Activated effector memory CD4-positive, alpha-beta T cell treated with Interleukin-2 at 50 U/mL for 16 hours (primary cell): ENCODE data around the gene GRM7.

Experiments used
- DNase-seq: peaks from one replicate; pipeline ENCODE4 v3.0.0-alpha.2; 2020

The GRM7 gene

DNA sequence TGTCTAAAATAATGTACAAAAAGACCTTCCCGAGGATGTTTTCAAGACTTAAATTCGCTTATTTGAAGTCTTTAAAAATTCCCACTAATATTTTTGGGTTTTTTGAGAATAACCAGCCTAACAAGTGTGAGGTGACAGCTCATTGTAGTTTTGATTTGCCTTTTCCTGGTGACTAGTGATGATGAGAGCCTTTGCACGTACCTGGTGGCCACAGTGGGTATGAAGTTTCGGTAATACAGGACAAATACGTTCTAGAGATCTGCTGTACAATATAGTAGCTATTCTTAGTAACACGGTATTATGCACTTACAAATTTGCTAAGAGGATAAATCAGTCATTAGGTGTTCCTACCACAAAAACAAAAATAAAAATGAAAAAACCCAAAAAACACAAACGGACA, 124.9 kb downstream of the GRM7 start:
- DNase-seq = no peak

- DNase-seq = no peak
Measured at GRCh38 chr3:6989608-6990291, 128.8 kb downstream of the GRM7 start.

DNA sequence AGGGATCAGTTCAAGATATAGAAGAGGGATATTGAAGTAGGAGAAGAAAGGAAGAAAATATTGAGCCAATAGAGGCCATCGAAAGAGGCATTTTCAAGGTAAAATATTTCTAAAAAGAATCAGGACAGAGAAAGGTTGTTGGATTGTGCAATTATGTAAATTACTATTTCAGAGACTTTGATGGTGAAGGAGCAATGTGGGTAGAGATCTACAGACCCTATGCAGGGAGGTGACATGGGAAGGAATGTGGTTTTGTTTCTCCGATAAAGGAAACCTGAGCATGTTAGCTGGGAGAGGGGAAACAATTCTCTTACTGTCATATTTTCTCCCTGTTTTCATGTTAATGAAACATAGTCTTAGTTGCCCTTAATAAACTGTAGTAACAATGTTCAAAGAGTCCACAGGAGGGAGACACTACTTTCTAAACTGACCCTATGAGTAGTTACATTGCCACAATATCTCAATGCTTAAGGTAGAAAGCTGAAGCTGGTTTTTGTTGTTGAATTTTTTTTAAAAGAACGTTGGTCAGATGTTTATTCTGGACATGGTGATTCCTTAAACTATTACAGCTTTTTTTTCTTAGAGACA, 133.3 kb downstream of the GRM7 start:
- DNase-seq = no peak

DNA sequence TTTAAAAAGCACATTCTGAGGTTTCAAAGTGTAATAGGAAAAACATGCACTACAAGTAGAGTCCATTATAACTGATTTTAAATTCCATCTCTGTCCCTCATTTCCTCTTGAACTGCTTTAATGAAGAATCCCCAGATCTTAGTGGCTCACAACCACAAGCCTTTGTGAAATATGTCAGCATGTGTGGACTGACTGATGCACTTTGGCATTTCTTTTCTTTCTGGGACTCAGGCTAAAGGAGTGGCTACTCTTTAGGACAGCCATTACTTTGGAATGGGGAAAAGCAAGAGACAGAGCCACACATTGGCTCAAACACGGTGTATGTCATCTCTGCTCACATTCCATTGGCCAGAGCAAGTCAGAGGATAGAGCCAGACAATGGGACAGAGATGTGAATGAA, 139.6 kb downstream of the GRM7 start:
- no peak for DNase-seq

DNA sequence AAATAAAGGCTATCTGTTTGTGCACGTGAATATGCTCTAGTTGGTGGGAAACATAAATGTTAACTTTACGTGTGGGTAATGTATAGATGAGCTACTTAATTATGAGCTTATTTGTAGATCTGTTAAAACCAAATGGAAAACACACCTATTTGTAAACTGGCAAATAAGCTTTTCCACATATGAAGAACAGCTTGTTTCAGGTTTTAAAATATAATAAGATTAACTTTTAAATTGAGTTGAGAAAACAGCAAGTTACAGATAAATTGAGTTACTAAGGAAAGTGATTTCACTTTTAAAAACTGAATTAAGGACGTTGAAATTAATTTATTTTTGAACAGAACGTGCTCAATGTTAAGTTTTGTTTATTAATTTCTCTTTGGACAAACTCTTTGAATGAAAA, 140.5 kb downstream of the GRM7 start:
- DNase-seq = no peak

DNA sequence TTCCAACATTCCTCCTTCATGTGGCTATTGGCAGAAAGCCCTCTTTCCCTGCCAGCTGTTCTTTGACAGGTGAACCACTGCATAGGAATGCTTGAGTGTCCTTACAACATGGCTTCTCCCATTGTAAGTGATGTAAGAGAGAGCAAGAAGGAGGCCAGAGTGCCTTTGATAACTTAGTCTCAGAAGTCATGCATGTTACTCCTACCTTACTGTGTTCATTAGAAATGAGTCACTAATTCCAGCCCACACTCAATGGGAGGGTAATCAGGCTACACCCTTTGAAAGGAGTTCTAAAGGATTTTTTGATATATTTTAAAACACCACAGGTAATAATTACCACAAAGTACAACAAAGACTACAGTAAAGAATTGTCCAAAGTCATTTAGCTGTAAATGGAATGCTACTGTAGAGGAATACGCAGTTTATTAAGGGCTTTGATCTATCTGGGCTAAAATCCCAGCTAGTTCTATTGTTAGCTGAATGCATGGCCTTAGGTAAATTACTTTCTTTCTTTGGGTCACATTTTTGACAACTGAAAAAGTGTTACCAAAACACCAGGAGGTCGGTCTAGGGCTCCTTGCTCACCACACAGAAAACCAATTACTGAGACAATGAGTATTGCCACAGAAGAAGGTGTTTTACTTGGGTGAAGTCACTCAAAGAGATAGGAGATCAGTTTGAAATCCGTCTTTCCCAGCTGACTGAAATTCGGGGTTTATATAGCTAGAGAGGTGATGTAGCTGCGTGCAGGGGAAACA, 154.9 kb downstream of the GRM7 start:
- no peak for DNase-seq

- DNase-seq = no peak
Measured at GRCh38 chr3:7025581-7026300, 164.8 kb downstream of the GRM7 start.

DNA sequence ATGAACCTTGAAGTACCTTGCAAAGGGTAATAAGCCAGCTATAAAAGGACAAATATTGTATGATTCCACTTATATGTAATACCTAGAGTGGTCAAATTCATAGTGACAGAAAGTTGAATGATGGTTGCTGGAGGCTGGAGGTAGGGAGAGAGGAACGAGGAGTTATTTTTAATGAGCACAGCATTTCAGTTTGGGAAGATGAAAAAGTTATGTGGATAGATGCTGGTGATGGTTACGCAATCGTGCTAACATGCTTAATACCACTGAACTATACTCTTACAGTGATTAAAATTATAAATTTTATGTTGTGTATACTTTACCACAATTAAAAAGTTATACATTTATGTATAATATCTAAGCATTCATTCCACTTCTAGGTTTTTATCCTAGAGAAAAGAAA, 168.6 kb downstream of the GRM7 start:
- DNase-seq = no peak

DNA sequence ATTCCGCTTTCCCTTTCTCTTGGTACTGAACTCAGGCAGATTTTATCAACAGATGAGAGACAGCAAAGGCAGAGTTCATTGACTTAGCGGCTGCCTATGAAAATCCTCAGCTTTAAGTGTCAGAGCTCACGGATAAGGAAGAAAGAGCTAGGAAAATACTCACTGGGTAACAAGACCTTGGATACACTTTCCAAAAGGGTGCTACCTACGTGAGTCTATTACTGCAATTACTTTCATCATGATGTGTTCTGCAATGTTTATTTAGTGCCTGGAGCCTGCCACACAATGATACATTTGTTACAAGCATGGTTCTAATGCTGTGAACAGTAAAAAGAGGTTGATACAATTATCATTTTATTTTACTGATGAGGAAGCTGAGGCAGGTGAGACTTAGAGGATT, 177.5 kb downstream of the GRM7 start:
- no peak for DNase-seq

GRCh38 chr3:7062714-7063113, 201.8 kb downstream of the GRM7 start:
- no peak for DNase-seq

- no peak for DNase-seq
Measured at GRCh38 chr3:7070461-7070860, 209.5 kb downstream of the GRM7 start.

DNA sequence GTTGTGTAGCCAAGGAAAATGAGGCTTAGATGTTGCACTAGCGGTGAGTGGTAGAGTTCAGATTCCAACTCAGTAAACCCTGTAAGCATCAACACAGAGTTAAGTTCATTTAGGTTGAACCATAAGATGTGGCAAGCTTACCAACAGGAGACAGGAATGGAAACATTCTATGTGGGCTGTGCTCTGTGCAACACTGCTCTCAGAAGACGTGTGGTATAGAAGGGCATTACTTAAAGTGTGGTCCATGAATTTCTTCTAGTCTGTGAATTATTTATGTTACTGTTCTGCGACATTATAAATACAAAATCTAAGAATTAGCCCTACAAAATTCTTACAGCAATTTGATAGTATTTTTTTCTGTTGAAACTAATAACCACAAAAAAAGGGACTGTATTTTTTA, 213.3 kb downstream of the GRM7 start:
- no peak for DNase-seq

GRCh38 chr3:7075117-7075516, 214.2 kb downstream of the GRM7 start:
- no peak for DNase-seq

- DNase-seq = no peak
Measured at GRCh38 chr3:7075901-7076300, 215.0 kb downstream of the GRM7 start.

DNA sequence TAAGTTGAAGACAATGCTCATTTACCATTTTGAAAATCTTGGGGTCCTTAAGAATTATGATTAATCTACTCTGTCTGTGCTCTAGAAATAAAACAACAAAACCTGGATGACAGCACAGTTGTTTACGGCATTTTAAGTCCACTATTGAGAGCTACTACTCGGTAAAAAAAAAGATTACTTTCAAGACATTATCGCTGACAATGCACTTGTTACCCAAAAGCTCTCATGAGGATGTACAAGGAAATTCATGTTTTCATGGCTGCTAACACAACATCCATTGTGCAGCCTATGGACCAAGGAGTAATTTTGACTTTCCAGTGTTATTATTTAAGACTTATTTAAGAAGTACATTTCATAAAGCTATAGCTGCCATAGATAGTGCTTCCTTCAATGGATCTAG, 221.3 kb downstream of the GRM7 start:
- no peak for DNase-seq

- DNase-seq = no peak
Measured at GRCh38 chr3:7086417-7086816, 225.5 kb downstream of the GRM7 start.

GRCh38 chr3:7095116-7095515, 234.2 kb downstream of the GRM7 start:
- no peak for DNase-seq

DNA sequence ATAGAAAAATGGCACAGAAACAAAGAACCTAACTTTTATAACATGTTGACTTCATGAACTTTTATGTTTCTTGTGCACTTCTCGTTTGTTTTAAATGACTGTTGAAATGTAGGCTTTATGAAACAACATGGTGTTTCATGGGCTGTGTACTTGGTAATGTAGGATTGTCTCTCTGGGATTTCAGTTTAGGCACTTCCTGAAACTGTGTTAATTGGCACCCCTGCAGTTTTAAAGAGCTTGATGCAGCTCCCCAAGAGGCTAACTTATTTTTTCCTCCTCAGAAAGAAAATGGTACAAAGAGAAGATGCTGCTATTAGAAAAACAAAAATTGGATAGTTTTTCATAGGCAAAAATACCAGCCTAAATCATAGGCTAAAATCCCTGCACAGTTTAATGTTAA, 239.2 kb downstream of the GRM7 start:
- DNase-seq = no peak

DNA sequence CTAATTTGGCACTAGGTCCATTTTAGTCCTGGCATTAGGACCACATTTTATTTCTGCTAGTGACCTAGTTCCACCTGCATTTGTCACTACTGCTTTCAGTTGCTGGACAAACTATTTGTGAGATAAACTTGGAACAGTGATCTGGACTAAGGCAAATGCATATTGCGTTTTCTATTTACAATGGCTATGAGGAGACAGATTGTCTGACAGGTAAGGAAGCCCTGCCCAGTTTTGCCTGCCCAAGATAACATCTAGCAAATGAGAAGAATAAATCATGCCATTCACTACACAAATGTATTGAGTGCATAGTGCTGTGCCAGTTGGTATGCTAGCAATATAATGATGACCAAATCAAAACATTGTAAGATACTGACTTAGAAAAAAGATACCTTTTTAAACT, 245.7 kb downstream of the GRM7 start:
- no peak for DNase-seq

- DNase-seq = no peak
Measured at GRCh38 chr3:7112523-7113056, 251.7 kb downstream of the GRM7 start.

GRCh38 chr3:7144697-7145308, 283.9 kb downstream of the GRM7 start:
- no peak for DNase-seq

- DNase-seq = no peak
Measured at GRCh38 chr3:7146529-7146928, 285.6 kb downstream of the GRM7 start.

DNA sequence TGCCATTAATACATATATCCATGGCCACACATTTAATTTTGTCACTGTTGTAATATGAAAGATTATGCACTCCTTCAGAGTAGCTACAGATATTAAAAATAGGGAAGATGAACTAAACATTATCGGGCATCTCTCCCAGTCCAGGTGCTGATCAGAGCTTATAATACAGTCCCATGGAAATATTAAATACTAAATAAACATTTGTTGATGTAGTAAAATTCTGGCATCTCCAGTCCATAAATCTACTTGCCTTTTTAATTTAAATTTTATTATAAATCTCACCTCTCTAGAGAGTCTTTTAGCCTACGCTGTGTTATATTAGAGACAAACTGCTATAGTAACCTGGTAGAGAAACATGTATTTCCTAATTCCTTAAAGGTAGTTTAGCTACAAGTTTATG, 297.6 kb downstream of the GRM7 start:
- no peak for DNase-seq
